DMS 273 (cell line): ENCODE measurements around the gene PLN.

Experiments used
- DNase-seq: peaks from one replicate; lab custom pipeline; 2025; ENCODE audit not compliant: unreplicated experiment; lab: John Stamatoyannopoulos, UW

PLN gene

GRCh38 chr6:118548136-118548535, at the start of gene PLN:
TSS of gene PLN (plus strand) at chr6:118548296. CDS start at chr6:118558922, 10,626 bp downstream.
- DNase-seq: no peak

GRCh38 chr6:118500130-118501015, 47.7 kb upstream of the PLN start:
- peak; percentile 5 for DNase-seq

- DNase-seq: no peak
Measured at GRCh38 chr6:118501099-118501498, 47.0 kb upstream of the PLN start.

- peak; percentile 34 for DNase-seq
Measured at GRCh38 chr6:118501765-118502164, 46.3 kb upstream of the PLN start.

GRCh38 chr6:118502169-118502568, 45.9 kb upstream of the PLN start:
- peak; percentile 54 for DNase-seq

GRCh38 chr6:118504611-118505010, 43.5 kb upstream of the PLN start:
- peak; percentile 6 for DNase-seq

- no peak for DNase-seq
Measured at GRCh38 chr6:118505656-118506055, 42.4 kb upstream of the PLN start.

- DNase-seq: no peak
Measured at GRCh38 chr6:118506071-118506638, 41.9 kb upstream of the PLN start.

- DNase-seq: no peak
Measured at GRCh38 chr6:118507636-118508035, 40.5 kb upstream of the PLN start.

- peak; percentile 33 for DNase-seq
Measured at GRCh38 chr6:118509009-118509617, 39.0 kb upstream of the PLN start.

GRCh38 chr6:118511930-118512715, 36.0 kb upstream of the PLN start:
- DNase-seq: no peak

- DNase-seq: no peak
Measured at GRCh38 chr6:118514689-118515088, 33.4 kb upstream of the PLN start.

GRCh38 chr6:118522422-118522821, 25.7 kb upstream of the PLN start:
- no peak for DNase-seq

- DNase-seq: no peak
Measured at GRCh38 chr6:118523216-118523615, 24.9 kb upstream of the PLN start.

GRCh38 chr6:118524686-118525085, 23.4 kb upstream of the PLN start:
- no peak for DNase-seq

GRCh38 chr6:118525913-118526780, 21.9 kb upstream of the PLN start:
- DNase-seq: no peak

- DNase-seq: no peak
Measured at GRCh38 chr6:118528129-118528528, 20.0 kb upstream of the PLN start.

GRCh38 chr6:118529756-118530155, 18.3 kb upstream of the PLN start:
- DNase-seq: no peak

GRCh38 chr6:118530942-118531341, 17.2 kb upstream of the PLN start:
- DNase-seq: no peak

- DNase-seq: no peak
Measured at GRCh38 chr6:118535176-118535844, 12.8 kb upstream of the PLN start.
